Aorta (tissue), 5 donors: ENCODE data around the gene DCBLD1. TPM values are rescaled to one million over a fixed set of nuclear protein-coding genes. Genes with fewer than 3 reads are reported as not detected.

Experiments used
- ATAC-seq: fragments of 200-7000 bp; cut with Tn5 transposase; one replicate; pipeline ENCODE4 v1.9.1; 2022; ENCODE audit warnings: moderate library complexity; ENCODE audit not compliant: low FRiP score
- DNase-seq, 2 donors: peaks; one replicate each; pipeline ENCODE4 v3.0.0-alpha.2; 2020
- H3K27ac ChIP-seq, 2 donors: one replicate each; pipeline ENCODE4 v1.5.1; 2013; ENCODE audit warnings: low read length in 2 of 2, mild to moderate bottlenecking in 2 of 2, moderate library complexity in 2 of 2, control low read depth in 1 of 2, inconsistent platforms in 1 of 2, low read depth in 1 of 2
- H3K27me3 ChIP-seq, 2 donors: one replicate each; pipeline ENCODE4 v1.6.1; 2013; ENCODE audit warnings: control low read depth in 1 of 2, low read length in 1 of 2, mild to moderate bottlenecking in 1 of 2, moderate library complexity in 1 of 2; ENCODE audit not compliant: insufficient read depth in 2 of 2, control insufficient read depth in 1 of 2
- H3K36me3 ChIP-seq, 2 donors: one replicate each; pipeline ENCODE4 v1.6.1; 2013; ENCODE audit warnings: control low read depth in 1 of 2, low read length in 1 of 2, mild to moderate bottlenecking in 1 of 2; ENCODE audit not compliant: insufficient read depth in 2 of 2, control insufficient read depth in 1 of 2
- H3K4me1 ChIP-seq, 2 donors: one replicate each; pipeline ENCODE4 v1.6.1; 2013; ENCODE audit warnings: low read length in 2 of 2, control low read depth in 1 of 2, mild to moderate bottlenecking in 1 of 2, moderate library complexity in 1 of 2; ENCODE audit not compliant: insufficient read depth in 2 of 2, control insufficient read depth in 1 of 2
- H3K4me3 ChIP-seq, 2 donors: one replicate each; pipeline ENCODE4 v1.5.1; 2013; ENCODE audit warnings: low read length in 2 of 2, control low read depth in 1 of 2, mild to moderate bottlenecking in 1 of 2
- H3K9me3 ChIP-seq: one replicate; pipeline ENCODE4 v1.6.1; 2013; ENCODE audit warnings: mild to moderate bottlenecking, low read length; ENCODE audit not compliant: control insufficient read depth
- WGBS, 2 donors: extraction: QIAGEN DNeasy Blood & Tissue Kit; methylation state at CpG; one replicate each; pipeline ENCODE4 v1.1.7; 2013; 5-methylcytosine and 5-hydroxymethylcytosine counted together
- intact Hi-C, 2 donors: fragments of 100-400 bp; cut with DNase I; formaldehyde crosslinking; loops; one replicate each; pipeline versions ENCODE4 v1.14.2 to v1.15.0; 2022
- polyA plus RNA-seq, 2 donors: library from polyadenylated mRNA; stranded (reverse); fragments of 200-250 nt; gene quantifications; one replicate each; pipeline ENCODE4 v1.2.3, GENCODE V29; 2013
- total RNA-seq, 2 donors: library from RNA; stranded (reverse); fragmentation: NEBNext Ultra II Directional; extraction: Animal tissue kit (Norgen Biotek cat#: 25700); gene quantifications; one replicate each; pipeline ENCODE4 v1.2.1, GENCODE V29; 2021
- donor health status: healthy with polysubstance abuse.
- donor health status: Bipolar disorder and iron deficiency.
- donor health status: DM: no; HTN: no; CAD: no.
- donor health status: DM: no; HTN: no; CAD: no.
- donor health status: DM: yes; HTN: yes; CAD: no.

The DCBLD1 gene
- total and polyA plus RNA-seq, 4 donors: 2.4 to 16.8 (median 12.4) TPM

GRCh38 chr6:117501722-117502121 is 19.2 kb downstream of the DCBLD1 start:
- Histone ChIP-seq H3K27me3 (no peaks in the 10 kb centered on the region), H3K4me3 (no peak overlapping the region), H3K36me3 (peaks cover 0 to 2% of the 10 kb centered on the region in 2 donors), H3K27ac (no peak overlapping the region), H3K4me1 (no peaks in the 10 kb centered on the region), H3K9me3 (no peaks in the 10 kb centered on the region)
- DNase-seq (no peak), ATAC-seq (no peak)
- WGBS, 2 donors: 69 to 97% methylated on average over 2 of the region's 2 CpGs
- intact Hi-C loops: no loop called here

GRCh38 chr6:117502580-117502979 is 20.1 kb downstream of the DCBLD1 start:
- no peaks in the 10 kb centered on the region for H3K4me1 ChIP-seq
- no peak overlapping the region for H3K4me3 ChIP-seq
- H3K27ac ChIP-seq: no peak overlapping the region
- no peak for ATAC-seq
- H3K27me3 ChIP-seq: no peaks in the 10 kb centered on the region
- intact Hi-C loops: no loop called here
- H3K36me3 ChIP-seq: peaks cover 0 to 2% of the 10 kb centered on the region in 2 donors
- no peak for DNase-seq
- WGBS, 2 donors: 93 to 97% methylated on average over 1 of the region's 1 CpG
- H3K9me3 ChIP-seq: no peaks in the 10 kb centered on the region

GRCh38 chr6:117503211-117503610 is 20.7 kb downstream of the DCBLD1 start:
- Histone ChIP-seq H3K36me3 (peaks cover 0 to 2% of the 10 kb centered on the region in 2 donors), H3K4me3 (no peak overlapping the region), H3K4me1 (peaks cover 0 to 3% of the 10 kb centered on the region in 2 donors), H3K27ac (no peak overlapping the region), H3K27me3 (no peaks in the 10 kb centered on the region), H3K9me3 (no peaks in the 10 kb centered on the region)
- DNase-seq: no peak
- 53 to 62% methylated on average over 2 of the region's 2 CpGs for WGBS, 2 donors
- intact Hi-C loops: no loop called here
- no peak for ATAC-seq

GRCh38 chr6:117504478-117505144 is 22.1 kb downstream of the DCBLD1 start:
- Histone ChIP-seq H3K4me1 (peaks cover 0 to 3% of the 10 kb centered on the region in 2 donors), H3K36me3 (peaks cover 0 to 2% of the 10 kb centered on the region in 2 donors), H3K27ac (no peak overlapping the region), H3K9me3 (no peaks in the 10 kb centered on the region), H3K27me3 (no peaks in the 10 kb centered on the region), H3K4me3 (no peak overlapping the region)
- DNase-seq (no peak), ATAC-seq (no peak)
- intact Hi-C loops: no loop called here
- 87 to 89% methylated on average over 7 of the region's 7 CpGs for WGBS, 2 donors

- no peaks in the 10 kb centered on the region for H3K27me3 ChIP-seq
- ATAC-seq (no peak), DNase-seq (no peak)
- intact Hi-C loops: no loop called here
- H3K36me3 ChIP-seq: peaks cover 0 to 2% of the 10 kb centered on the region in 2 donors
- WGBS, 2 donors: 89 to 90% methylated on average over 4 of the region's 4 CpGs
- peaks cover 0 to 3% of the 10 kb centered on the region in 2 donors for H3K4me1 ChIP-seq
- H3K9me3 ChIP-seq: no peaks in the 10 kb centered on the region
- no peak overlapping the region for H3K4me3 ChIP-seq
- no peak overlapping the region for H3K27ac ChIP-seq
These were observed 22.8 kb downstream of the DCBLD1 start for GRCh38 chr6:117505311-117505710.

GRCh38 chr6:117506180-117506835 is 23.8 kb downstream of the DCBLD1 start:
- H3K36me3 ChIP-seq: peaks cover 0 to 2% of the 10 kb centered on the region in 2 donors
- intact Hi-C loops: no loop called here
- WGBS, 2 donors: 44 to 62% methylated on average over 3 of the region's 3 CpGs

GRCh38 chr6:117506907-117507306 is 24.4 kb downstream of the DCBLD1 start:
- H3K27me3 ChIP-seq: no peaks in the 10 kb centered on the region
- ATAC-seq (no peak), DNase-seq (no peak)
- H3K27ac ChIP-seq: no peak overlapping the region
- 6 to 7% methylated on average over 2 of the region's 2 CpGs for WGBS, 2 donors
- H3K9me3 ChIP-seq: no peaks in the 10 kb centered on the region
- intact Hi-C loops: no loop called here
- H3K36me3 ChIP-seq: peaks cover 0 to 2% of the 10 kb centered on the region in 2 donors
- H3K4me1 ChIP-seq: peaks cover 0 to 7% of the 10 kb centered on the region in 2 donors
- no peak overlapping the region for H3K4me3 ChIP-seq

More at GRCh38 chr6:117506180-117506835, 23.8 kb downstream of the DCBLD1 start:
- Histone ChIP-seq H3K27ac (no peak overlapping the region), H3K4me1 (peaks cover 0 to 7% of the 10 kb centered on the region in 2 donors), H3K9me3 (no peaks in the 10 kb centered on the region), H3K4me3 (no peak overlapping the region), H3K27me3 (no peaks in the 10 kb centered on the region)
- DNase-seq (no peak), ATAC-seq (peak; percentile 33)

GRCh38 chr6:117508450-117508971 is 26.0 kb downstream of the DCBLD1 start:
- H3K9me3 ChIP-seq: no peaks in the 10 kb centered on the region
- H3K4me1 ChIP-seq: peaks cover 4 to 10% of the 10 kb centered on the region in 2 donors
- H3K27ac ChIP-seq: no peak overlapping the region
- no peak overlapping the region for H3K4me3 ChIP-seq
- no peaks in the 10 kb centered on the region for H3K27me3 ChIP-seq
- 96 to 97% methylated on average over 4 of the region's 4 CpGs for WGBS, 2 donors
- ATAC-seq: no peak
- intact Hi-C loops: no loop called here
- H3K36me3 ChIP-seq: peaks cover 0 to 2% of the 10 kb centered on the region in 2 donors
- DNase-seq: no peak
